GM18873 (cell line): Measurements from ENCODE around the gene INHBB.

Experiments
- ATAC-seq: cut with Tn5 transposase; IDR thresholded peaks from one replicate; pipeline ENCODE4 v1.9.1; 2021; ENCODE audit warnings: mild to moderate bottlenecking, moderate library complexity, moderate number of reproducible peaks; ENCODE audit not compliant: unreplicated experiment, low FRiP score

INHBB gene

GRCh38 chr2:120353931-120354330 is 8.0 kb downstream of the INHBB start:
- ATAC-seq: no peak

- ATAC-seq: no peak
These were observed 8.5 kb downstream of the INHBB start for GRCh38 chr2:120354467-120354866.

GRCh38 chr2:120354935-120355779 is 9.2 kb downstream of the INHBB start:
- no peak for ATAC-seq

- no peak for ATAC-seq
These were observed 9.9 kb downstream of the INHBB start for GRCh38 chr2:120355780-120356266.

- no peak for ATAC-seq
These were observed 11.8 kb downstream of the INHBB start for GRCh38 chr2:120357768-120358167.

GRCh38 chr2:120358734-120359465 is 13.0 kb downstream of the INHBB start:
- no peak for ATAC-seq

- ATAC-seq: no peak
These were observed 14.4 kb downstream of the INHBB start for GRCh38 chr2:120360307-120360855.

- no peak for ATAC-seq
These were observed 17.0 kb downstream of the INHBB start for GRCh38 chr2:120362926-120363325.

- no peak for ATAC-seq
These were observed 19.4 kb downstream of the INHBB start for GRCh38 chr2:120365236-120365793.

- ATAC-seq: no peak
These were observed 20.8 kb downstream of the INHBB start for GRCh38 chr2:120366698-120367097.

GRCh38 chr2:120367221-120367620 is 21.3 kb downstream of the INHBB start:
- ATAC-seq: no peak

GRCh38 chr2:120367649-120368048 is 21.7 kb downstream of the INHBB start:
- ATAC-seq: no peak

GRCh38 chr2:120368086-120368485 is 22.1 kb downstream of the INHBB start:
- no peak for ATAC-seq

GRCh38 chr2:120369250-120369649 is 23.3 kb downstream of the INHBB start:
- ATAC-seq: no peak

GRCh38 chr2:120371969-120372625 is 26.2 kb downstream of the INHBB start:
- ATAC-seq: no peak

- no peak for ATAC-seq
These were observed 26.9 kb downstream of the INHBB start for GRCh38 chr2:120372816-120373215.

GRCh38 chr2:120373424-120373823 is 27.5 kb downstream of the INHBB start:
- ATAC-seq: no peak

- ATAC-seq: no peak
These were observed 28.9 kb downstream of the INHBB start for GRCh38 chr2:120374821-120375220.

- no peak for ATAC-seq
These were observed 29.5 kb downstream of the INHBB start for GRCh38 chr2:120375251-120376020.

- ATAC-seq: no peak
These were observed 30.2 kb downstream of the INHBB start for GRCh38 chr2:120376101-120376500.
